GM18498 (cell line): ENCODE measurements around the gene TOR2A.

Experiments
- ATAC-seq: cut with Tn5 transposase; IDR thresholded peaks from one replicate; pipeline ENCODE4 v1.9.1; 2021; ENCODE audit warnings: mild to moderate bottlenecking, moderate library complexity; ENCODE audit not compliant: unreplicated experiment

TOR2A gene

DNA sequence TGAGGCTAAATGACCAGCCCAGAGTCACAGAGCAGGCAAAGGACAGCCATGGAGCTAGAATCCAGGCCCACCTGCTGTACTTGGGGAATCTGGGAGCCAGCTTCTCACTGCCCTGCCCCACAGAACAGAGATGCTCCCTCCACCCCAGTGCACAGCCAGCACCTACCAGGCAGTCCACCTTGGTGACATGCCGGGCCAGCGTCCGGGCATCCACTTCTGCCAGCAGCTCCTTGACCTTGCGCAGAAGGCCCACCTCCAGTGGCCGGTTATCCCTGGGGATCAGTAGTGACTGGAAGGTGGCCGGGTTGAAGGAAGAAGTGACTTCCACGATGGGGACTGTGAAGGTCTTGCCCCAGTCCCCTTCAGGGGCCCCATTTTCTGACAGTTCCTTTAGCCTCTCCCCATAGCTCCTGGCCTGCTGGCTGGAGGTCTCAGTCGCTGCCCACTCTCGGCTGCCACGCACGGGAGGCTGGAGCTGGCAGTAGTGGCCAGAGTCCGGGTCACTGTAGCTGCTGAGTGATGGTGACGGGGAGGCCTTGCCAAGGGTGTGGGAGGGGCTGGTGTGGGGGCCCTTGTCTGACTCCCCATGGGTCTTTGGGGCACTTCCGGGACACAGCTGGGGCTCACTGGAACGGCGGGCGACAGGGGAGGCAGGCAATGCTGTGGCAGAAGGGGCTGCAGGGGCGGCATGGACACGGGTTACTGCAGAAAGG is 9.5 kb upstream of the TOR2A start:
- no peak for ATAC-seq

DNA sequence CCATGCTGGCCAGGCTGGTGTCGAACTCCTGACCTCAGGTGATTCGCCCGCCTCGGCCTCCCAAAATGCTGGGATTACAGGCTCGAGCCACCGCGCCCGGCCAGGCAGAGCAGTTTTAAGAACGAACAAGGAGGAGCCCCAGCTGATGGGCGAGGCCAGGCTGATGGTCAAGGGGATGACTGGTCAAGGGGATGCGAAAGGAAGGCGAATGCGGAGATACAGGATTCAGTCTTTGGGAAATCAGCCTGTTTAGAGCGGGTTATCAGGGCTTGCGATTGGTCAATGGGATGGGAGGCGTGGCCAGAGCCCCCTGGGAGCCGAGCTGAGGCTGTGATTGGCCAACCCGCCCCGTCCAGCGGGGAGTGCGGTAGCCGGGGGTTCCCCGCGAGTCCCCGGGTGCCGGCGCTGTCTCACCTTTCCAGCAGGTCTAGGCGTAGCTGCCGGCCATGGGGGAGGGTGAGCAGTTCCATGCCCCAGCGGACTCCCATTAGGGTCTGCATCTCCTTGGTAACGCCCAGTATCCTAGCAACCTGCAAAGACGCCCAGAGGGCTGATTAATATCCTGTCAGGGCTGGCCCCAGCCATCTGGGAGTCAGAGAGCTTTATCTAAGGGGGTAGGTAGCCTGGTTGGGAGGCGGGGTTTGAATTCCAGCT is 7.5 kb upstream of the TOR2A start:
- ATAC-seq: no peak

DNA sequence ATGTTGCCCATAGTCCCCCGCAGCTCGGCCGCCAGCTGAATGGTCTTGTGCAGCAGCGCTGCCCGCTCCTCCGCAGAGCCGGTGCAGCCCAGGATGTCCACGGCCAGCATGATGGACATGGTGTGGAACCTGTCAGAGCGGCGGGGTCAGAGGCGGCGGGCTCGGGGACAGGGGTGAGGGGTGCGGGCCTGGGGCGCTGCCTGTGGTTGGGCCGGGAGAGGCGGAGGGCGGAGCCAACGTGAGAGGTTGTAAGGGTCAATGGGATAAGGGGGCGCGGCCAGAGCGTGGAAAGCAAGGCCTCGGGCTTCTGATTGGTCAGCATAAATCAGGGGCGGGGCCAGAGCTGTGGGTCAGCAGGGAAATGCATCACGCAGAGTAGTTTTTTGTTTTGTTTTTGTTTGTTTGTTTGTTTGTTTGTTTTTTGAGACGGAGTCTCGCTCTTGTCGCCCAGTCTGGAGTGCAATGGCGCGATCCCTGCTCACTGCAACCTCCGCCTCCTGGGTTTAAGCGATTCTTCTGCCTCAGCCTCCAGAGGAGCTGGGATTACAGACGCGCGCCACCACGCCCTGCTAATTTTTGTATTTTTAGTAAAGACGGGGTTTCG is 6.8 kb upstream of the TOR2A start:
- no peak for ATAC-seq

DNA sequence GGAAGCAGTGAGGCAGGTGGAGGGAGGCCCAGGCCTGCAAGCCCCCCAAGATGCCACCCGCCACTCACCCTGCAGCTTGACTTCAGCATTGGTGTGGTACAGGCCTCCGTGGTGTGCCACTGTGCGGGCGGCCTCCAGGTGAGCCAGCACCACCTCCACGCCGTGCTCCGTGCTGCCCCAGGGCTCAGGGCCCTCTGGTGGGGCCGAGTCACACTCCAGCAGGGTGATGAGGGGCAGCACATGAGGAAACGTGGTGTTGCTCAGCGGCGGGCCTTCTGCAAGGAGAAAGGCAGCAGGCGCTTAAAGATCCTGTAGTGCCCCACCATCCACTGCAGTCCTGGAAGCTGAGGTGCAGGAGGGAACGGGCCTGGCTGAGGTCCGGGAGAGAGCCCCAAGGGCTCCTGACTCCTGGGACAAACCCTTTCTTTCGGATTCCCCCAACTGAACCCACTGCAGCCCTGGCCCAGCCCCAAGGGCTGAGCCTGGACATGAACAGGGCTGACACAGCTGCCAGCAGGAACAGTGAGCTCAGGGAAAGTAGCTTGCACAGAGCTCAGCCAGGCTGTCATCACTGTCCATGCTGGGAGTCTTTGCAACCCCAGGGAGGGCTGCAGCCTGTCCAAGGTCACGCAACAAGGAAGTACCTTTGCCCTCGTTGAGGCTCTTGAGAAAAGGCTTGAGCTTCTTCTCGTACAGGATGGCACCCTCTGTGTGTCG is 4.7 kb upstream of the TOR2A start:
- no peak for ATAC-seq

DNA sequence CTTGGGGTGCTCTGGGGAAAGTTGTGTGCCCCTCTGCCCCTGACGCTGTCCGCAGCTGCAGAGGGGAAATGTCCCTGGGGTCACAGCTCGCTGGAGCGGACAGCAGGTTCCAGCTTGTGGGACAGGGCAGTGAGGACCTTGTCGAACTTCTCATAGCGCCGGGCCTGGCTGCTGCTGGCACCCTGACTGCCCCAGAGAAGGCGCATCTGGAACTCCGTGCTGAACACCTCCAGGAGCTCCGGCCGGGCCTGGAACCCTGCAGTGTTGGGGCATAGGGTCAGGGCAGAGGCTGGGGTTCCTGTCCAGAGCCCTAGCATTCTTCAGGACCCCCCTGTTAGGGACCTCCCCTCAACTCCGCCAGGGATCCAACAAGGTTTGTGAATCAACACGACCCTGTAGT is 3.6 kb upstream of the TOR2A start:
- ATAC-seq: no peak

DNA sequence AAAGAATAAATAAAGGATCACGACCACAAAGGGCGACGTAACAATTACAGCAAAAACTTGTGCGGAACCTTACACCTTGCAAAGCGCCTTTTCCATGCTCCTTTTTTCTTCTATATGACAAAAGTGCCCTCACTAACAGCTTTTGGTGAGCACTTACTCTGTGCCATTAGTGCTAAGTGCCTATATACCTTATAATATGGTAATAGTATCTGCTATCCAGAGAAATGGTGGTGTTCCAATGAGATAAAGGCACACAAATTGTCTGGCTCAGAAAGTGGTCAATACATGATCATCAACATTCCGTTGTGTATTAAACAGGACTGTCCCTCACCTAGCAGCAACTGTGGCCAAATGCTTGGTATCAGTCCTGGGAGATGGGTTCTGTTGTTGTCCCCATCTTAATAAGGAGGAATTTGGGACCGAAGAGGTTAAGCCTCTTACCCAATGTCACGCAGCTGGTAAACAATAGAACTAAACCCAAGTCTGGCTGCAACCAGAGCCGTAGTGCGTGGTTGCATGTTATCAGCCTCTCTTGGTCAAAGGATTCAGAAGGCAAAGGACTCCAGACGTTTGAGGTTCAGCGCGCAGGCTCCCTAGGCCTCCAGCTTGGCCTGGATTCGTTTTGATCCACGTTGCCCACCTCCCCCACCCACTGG is 564 bp upstream of the TOR2A start:
- peak; percentile 6 for ATAC-seq

DNA sequence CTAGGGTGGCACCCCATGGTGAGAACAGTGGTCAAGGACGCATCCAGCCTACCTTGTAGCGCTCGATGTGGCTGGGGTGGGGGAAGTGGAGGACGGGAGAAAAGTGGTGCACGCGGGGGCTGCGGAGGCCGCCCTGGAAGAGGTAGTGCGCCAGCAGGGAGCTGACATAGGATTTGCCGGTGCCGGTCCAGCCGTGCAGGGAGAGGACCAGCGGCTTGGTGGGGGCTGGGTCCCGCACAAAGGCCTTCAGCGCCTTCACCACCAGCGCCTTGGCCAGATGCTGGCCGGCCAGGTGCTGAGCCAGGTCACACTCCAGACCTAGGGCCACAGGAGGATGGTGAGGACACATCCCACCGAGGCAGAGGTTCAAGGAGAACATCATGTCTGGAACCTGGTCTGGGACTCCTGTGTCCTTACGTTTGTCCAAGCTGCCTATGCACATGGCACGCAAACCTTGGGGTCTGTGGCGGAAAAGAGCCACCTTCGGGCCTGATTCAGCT is 797 bp downstream of the TOR2A start:
- no peak for ATAC-seq

DNA sequence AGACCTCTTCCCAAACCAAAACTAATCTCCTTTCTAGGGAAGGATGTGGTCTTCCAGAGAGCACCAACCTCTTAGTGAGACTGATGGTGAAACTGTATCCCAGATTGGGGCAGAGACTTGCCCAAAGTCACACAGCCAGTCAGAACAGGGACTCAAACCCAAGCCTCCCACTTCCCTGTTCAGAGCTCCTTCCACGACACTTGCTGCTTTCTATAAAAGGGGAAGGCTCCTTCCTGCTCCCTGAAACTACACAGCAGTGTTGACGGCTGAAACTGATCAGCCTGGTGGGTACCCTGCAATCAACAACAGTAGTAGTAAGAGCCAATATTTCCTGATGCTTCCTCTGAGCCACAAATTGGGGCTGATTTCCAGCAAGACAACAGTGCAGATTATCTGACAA is 1.5 kb downstream of the TOR2A start:
- no peak for ATAC-seq

DNA sequence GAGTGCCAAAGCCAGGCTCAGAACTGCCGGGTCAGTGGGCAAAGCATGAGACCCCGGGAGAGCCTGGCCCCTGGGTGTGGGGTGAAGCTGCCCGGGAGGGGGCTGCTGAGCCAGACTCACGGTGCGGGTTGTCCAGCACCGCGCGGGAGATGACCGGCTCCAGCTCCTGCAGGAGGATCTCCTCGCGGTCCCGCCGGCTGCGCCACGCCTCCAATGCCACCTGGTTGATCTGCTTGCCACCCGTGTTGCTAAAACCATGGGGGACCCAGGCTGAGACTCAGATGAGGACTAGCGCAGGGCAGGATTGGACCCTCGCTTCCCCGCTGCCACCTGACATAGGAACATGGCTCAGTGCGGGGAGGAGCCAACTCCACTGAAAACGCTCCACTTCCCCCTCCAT is 2.6 kb downstream of the TOR2A start:
- no peak for ATAC-seq

DNA sequence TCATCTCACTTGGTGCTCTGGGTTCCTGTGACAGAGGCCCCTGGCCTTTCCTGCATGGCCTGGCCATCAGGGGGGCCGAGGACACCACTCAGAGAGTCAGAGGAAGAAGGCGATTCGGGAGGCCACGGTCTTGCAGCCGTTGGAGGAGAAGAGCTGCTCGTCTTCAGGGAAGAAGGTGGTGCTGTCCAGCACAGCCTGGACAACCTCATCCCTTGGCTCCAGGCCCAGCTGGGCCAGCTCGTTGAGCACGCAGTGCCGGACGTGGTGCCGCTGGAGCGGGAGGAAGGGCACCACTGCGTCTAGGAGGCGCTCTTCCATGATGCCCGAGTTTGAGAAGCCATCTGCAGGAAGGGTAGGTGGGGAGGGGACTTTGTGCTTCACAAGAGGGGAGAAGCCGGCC is 3.2 kb downstream of the TOR2A start:
- no peak for ATAC-seq

DNA sequence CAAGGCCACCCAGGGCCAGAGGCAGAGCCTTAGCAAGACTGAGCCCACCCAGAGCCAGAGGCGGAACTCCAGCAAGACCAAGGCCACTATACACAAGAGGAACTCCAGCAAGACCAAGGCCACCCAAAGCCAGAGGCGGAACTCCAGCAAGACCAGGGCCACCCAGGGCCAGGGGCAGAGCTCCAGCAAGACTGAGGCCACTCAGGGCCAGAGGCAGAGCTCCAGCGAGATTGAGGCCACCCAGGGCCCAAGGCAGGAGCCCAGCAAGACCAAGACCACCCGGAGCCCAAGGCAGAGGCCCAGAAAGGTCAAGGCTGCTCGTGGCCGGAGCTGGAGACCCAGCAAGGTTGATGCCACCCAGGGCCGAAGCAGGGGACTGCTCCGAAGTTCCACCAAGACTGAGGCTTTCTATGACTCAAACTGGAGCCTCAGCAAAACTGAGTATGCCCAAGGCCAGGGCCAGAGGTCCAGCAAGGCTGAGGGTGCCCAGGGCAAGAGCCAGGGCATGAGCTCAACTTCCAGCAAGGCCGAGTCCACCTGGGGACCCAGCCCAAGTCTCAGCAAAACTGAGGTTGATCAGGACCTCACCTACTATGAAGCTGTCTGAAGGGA is 4.2 kb downstream of the TOR2A start:
- ATAC-seq: no peak

DNA sequence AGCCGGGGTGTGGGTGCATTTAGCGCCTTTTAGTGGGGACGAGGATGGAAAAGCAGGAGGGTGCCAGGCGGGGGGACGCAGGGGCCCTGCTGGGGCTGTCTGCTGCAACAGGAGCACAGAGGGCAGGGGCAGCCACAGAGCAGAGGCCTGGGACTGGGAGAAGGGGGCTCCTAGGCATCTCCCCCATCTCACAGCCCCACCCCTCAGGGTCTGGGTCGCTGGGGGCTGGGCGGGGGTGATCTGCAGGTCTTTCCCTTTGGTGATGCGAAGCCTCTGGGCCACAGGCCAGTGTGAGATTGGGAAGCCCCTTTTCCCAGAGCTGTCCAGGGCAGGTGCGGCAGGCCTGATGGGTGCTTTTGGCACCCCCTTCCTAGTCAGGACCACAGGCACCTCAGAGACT is 4.8 kb downstream of the TOR2A start:
- no peak for ATAC-seq

DNA sequence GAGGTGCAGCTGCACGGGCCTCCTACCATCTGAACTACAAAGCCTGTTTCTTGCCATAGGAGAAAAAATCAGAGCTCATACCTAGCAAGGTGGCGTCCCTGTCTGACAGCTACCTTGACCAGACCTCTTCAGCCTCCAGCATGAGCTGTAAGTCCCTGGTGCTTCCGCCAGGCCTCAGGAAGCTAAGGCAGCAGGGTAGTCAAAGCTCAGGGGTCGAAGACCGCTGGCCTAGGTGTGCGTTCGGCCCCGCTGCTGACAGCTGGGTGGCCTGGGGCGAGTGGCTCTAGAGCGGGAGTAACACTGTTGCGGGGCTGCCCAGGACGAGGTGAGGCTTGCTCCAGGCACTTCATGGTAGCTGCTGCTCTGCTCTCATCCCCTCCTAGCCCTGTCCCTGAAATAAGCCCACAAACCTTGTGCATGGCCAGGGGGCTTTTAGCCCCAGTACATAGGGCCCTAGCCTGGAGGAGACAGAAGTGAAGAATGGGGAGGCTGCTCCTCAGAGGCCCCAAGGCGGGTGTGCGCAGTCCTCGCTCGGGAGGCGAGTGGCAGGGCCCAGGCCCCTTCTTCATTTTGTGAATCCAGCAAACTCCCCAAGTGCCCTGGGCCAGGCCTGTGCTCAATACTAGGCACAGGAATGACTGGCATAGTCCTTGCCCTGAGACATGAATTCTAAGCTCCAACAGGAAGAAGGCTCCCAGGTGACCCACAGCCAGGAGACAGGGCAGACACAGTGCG is 5.4 kb downstream of the TOR2A start:
- no peak for ATAC-seq

DNA sequence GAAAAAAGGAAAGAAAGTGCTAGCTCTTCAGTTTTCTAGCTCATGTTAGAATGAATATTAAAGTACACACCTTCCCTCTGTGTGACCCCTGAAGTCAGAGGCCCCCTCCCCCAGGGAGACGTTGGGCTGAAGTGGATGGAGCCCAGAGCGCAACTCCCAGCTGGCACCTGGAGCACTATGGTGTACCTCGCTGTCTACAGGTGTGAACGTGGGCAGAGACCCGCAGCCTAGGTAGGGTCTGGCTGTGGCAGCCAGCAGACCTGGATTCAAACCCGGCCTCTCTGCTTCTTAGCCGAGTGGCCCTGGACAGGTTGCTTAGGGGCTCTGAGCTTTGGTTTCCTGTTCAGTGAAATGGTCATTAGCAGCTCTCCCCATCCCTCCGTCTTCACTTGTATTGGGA is 6.3 kb downstream of the TOR2A start:
- no peak for ATAC-seq

DNA sequence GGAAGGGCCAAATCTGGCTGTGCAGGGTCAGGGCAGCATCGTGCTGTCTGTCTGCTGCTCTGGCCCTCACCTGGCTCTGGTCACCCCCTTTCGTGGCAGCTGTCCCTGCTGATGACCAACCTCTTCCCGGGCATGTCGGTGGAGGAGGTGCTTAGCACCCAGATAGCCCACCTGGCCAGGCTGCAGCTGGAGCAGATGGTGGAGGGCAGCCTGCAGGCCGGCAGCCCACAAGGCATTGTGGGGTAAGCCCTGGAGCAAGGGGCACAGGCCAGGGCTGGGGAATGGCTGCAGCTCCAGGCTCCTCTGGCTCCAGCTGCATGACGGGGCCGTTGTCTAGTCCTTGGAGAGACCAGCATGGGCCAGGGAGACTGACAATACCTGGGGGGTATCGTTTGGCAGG is 8.2 kb downstream of the TOR2A start:
- ATAC-seq: no peak

DNA sequence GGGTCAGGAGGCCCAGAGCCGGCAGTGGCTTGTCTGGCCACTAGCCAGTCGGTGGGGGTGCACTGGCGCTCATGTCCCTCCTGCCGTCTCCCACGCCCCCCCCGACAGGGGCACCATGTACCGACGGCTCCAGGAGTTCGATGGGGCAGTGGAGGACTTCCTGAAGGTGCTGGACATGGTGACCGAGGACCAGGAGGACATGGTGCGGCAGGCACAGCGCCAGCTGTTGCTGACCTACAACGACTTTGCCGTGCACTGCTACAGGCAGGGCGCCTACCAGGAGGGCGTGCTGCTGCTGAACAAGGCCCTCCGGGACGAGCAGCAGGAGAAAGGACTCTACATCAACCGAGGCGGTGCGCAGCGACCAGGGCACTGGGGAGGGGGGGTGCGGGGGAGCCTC is 11.1 kb downstream of the TOR2A start:
- ATAC-seq: no peak

DNA sequence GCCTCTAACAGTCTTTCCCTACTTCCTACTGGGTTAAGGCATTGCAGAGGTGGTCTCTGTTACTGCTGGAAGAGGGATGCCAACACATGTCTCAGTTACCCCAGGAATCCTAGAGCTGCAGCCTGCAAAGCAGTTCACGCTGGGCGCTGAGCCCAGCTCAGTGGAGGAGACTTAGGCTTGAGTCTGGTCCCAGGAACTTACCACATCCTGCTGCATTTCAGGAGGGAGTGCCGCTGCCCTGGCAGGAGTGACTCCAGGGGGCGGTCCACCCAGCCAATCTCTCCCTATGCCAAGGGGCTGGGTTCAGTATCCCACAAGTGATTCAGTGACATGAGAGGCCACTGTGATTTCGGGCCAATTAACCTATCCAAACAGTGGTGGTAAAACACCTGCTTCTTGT is 11.7 kb downstream of the TOR2A start:
- ATAC-seq: no peak

DNA sequence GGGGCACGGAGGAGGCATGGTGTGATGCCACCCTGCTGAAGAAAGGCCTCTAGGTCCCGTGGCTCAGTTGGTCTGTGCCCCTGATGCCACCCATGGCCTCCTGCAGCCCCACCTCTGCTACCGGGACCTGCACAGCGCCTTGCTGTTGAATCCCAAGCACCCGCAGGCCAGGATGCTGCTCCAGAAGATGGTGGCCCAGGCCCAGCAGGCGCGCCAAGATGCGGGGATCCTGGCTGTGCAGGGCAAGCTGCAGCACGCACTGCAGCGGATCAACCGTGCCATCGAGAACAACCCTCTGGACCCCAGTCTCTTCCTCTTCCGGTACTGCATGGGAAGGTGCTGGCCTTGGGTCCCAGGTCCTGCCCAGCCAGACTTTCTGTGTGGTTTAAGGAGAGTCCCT is 12.1 kb downstream of the TOR2A start:
- no peak for ATAC-seq

DNA sequence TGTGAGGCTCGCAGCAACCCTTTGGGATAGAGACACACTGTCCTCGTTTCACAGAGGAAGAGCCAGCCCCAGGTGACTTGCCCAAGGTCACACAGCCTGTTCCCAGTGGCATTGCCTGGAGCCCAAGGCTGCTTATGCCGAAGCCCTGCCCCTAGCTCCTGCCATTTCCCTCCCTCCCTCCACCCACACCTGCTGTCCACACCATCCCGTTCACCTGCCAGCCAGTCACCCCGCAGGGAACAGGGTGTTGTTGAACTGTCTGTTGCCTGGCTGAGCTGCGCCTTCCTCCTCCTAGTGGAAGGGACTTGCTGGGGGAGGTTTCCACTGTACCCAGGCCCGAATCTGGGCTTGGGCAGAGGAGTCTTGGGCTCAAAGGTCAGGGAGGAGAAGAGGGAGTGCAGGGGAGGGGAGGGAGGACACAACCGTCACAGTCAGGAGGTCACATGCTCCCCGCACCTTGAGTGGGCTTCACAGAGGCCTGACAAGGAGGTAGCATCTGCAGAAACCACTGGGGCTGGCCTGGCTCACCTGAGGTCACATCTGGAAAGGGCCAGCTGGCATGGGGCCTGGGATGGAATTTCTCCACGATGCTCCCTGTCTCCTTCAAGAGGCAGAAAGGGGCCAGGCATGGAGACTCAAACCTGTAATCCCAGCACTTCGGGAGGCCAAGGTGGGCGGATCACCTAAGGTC is 12.9 kb downstream of the TOR2A start:
- no peak for ATAC-seq
